ENCODE measurements around the gene RSPO3. TPM values are rescaled to one million over a fixed set of nuclear protein-coding genes. Genes with fewer than 3 reads are reported as not detected.

Gene RSPO3
- total RNA-seq, 1 experiment from 2014 or later: 0.52 TPM

DNA sequence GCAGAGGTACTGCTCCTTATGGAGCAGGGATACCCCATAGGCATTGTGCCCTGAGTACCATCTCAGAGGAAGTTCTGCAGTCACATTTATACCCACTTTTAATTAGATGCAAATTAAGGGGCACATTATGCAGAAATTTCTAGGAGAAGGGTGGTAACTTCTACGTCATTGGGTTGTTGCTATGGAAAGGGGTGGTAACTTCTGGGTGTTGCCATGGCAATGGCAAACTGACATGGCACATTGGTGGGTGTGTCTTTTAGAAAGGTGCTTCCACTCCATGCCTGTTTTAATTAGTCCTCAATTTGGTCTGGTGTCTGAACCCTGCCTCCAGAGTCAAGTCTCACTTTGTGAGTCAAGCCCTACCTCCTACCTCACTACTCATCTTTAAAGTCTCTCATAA, 42.0 kb downstream of the RSPO3 start:
- no peak overlapping the region for H3K4me3 ChIP-seq (ENCODE audit: low read depth, low read length, poor library complexity, severe bottlenecking)
- DNase-seq (ENCODE audit: low spot score): no peak
- no peaks in the 10 kb centered on the region for H3K36me3 ChIP-seq (ENCODE audit: insufficient read depth, low read length, poor library complexity, severe bottlenecking)
- H3K27me3 ChIP-seq (replicated peaks; ENCODE audit: insufficient read depth, low read depth, low read length, poor library complexity): no peaks in the 10 kb centered on the region
- no TSS peak for BruUV-seq (replicated peaks)
- CTCF ChIA-PET: no interaction called here
- no peaks in the 10 kb centered on the region for H3K4me1 ChIP-seq (ENCODE audit: insufficient read depth, low read length, poor library complexity, severe bottlenecking)
- no peaks in the 10 kb centered on the region for H3K9me3 ChIP-seq (ENCODE audit: low read depth, low read length, poor library complexity, severe bottlenecking)
- POLR2A ChIA-PET (ENCODE audit: low non-redundant PET): no interaction called here
- H3K27ac ChIP-seq (ENCODE audit: low read depth, low read length, poor library complexity, severe bottlenecking): no peak overlapping the region
- intact Hi-C loops (cut with micrococcal nuclease; ENCODE audit: unreplicated experiment): no loop called here
- no peak for TF ChIP-seq EZH2 (IDR thresholded peaks at IDR 0.05; ENCODE audit: borderline replicate concordance, low read depth, low read length, poor library complexity, severe bottlenecking)
- TF ChIP-seq, protein P1, sequence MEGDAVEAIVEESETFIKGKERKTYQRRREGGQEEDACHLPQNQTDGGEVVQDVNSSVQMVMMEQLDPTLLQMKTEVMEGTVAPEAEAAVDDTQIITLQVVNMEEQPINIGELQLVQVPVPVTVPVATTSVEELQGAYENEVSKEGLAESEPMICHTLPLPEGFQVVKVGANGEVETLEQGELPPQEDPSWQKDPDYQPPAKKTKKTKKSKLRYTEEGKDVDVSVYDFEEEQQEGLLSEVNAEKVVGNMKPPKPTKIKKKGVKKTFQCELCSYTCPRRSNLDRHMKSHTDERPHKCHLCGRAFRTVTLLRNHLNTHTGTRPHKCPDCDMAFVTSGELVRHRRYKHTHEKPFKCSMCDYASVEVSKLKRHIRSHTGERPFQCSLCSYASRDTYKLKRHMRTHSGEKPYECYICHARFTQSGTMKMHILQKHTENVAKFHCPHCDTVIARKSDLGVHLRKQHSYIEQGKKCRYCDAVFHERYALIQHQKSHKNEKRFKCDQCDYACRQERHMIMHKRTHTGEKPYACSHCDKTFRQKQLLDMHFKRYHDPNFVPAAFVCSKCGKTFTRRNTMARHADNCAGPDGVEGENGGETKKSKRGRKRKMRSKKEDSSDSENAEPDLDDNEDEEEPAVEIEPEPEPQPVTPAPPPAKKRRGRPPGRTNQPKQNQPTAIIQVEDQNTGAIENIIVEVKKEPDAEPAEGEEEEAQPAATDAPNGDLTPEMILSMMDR (conservative IDR thresholded peaks at IDR 0.05; ENCODE audit: low read depth, low read length): no peak

DNA sequence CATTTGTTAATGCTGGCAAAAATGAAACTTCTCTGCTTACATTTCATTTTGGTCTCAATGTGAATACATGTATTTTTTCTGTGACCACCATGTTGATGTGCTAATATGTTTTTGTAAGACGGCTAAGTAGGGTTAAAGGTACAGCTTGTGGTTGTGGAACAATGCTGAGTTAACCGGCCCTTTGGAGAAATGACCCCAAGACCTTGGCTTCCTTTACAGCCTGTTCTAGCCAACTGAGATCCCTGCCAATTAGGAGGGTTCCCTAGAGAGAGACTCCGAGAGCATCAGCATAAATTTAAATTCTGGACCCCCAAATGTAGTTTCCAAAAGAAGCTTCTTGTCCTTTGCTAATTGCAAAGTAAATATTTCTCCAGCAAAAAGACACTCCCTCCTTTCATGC, 44.4 kb downstream of the RSPO3 start:
- H3K36me3 ChIP-seq (ENCODE audit: insufficient read depth, low read length, poor library complexity, severe bottlenecking): no peaks in the 10 kb centered on the region
- intact Hi-C loops (cut with micrococcal nuclease; ENCODE audit: unreplicated experiment): no loop called here
- ChIA-PET POLR2A (ENCODE audit: low non-redundant PET) (no interaction called here), CTCF (no interaction called here)
- H3K27ac ChIP-seq (ENCODE audit: low read depth, low read length, poor library complexity, severe bottlenecking): no peak overlapping the region
- DNase-seq (ENCODE audit: low spot score): no peak
- H3K4me3 ChIP-seq (ENCODE audit: low read depth, low read length, poor library complexity, severe bottlenecking): no peak overlapping the region
- BruUV-seq (replicated peaks): no TSS peak
- TF ChIP-seq EZH2 (IDR thresholded peaks at IDR 0.05; ENCODE audit: borderline replicate concordance, low read depth, low read length, poor library complexity, severe bottlenecking): no peak
- TF ChIP-seq, protein P1 (conservative IDR thresholded peaks at IDR 0.05; ENCODE audit: low read depth, low read length): no peak
- no peaks in the 10 kb centered on the region for H3K4me1 ChIP-seq (ENCODE audit: insufficient read depth, low read length, poor library complexity, severe bottlenecking)
- no peaks in the 10 kb centered on the region for H3K9me3 ChIP-seq (ENCODE audit: low read depth, low read length, poor library complexity, severe bottlenecking)
- no peaks in the 10 kb centered on the region for H3K27me3 ChIP-seq (replicated peaks; ENCODE audit: insufficient read depth, low read depth, low read length, poor library complexity)

DNA sequence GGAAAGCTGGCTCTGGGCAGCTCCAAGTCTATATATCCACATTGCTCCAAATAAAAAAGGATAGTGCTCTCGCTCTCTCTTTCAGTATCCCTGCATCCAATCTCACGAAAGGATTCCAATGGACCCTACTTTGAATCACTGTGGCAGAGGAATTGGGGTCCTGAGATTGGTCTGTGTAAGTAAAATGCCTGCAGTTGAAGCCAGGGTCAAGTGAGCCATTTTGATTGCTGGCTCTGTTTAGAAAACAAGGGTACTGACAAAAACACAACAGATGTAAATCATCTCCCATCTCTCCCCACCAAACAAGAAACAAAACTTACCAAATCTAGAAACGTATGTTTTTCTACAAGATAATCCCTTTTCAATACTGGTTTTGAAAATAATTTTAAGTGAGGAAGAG, 45.6 kb downstream of the RSPO3 start:
- no TSS peak for BruUV-seq (replicated peaks)
- H3K27ac ChIP-seq (ENCODE audit: low read depth, low read length, poor library complexity, severe bottlenecking): no peak overlapping the region
- H3K4me1 ChIP-seq (ENCODE audit: insufficient read depth, low read length, poor library complexity, severe bottlenecking): no peaks in the 10 kb centered on the region
- TF ChIP-seq, protein P1 (conservative IDR thresholded peaks at IDR 0.05; ENCODE audit: low read depth, low read length): no peak
- TF ChIP-seq EZH2 (IDR thresholded peaks at IDR 0.05; ENCODE audit: borderline replicate concordance, low read depth, low read length, poor library complexity, severe bottlenecking): no peak
- ChIA-PET CTCF (no interaction called here), POLR2A (ENCODE audit: low non-redundant PET) (no interaction called here)
- no peaks in the 10 kb centered on the region for H3K9me3 ChIP-seq (ENCODE audit: low read depth, low read length, poor library complexity, severe bottlenecking)
- H3K27me3 ChIP-seq (replicated peaks; ENCODE audit: insufficient read depth, low read depth, low read length, poor library complexity): no peaks in the 10 kb centered on the region
- no peaks in the 10 kb centered on the region for H3K36me3 ChIP-seq (ENCODE audit: insufficient read depth, low read length, poor library complexity, severe bottlenecking)
- H3K4me3 ChIP-seq (ENCODE audit: low read depth, low read length, poor library complexity, severe bottlenecking): no peak overlapping the region
- DNase-seq (ENCODE audit: low spot score): no peak
- intact Hi-C loops (cut with micrococcal nuclease; ENCODE audit: unreplicated experiment): no loop called here

Data from A673 (cell line).